HEK293 (cell line): ENCODE measurements around the gene ITPKB.

ENCODE experiments used
- CTCF ChIA-PET: fragments of 350-600 bp; formaldehyde crosslinking; extraction: SDS; loops from one replicate; lab custom pipeline; 2021; ENCODE audit warnings: antibody characterized with exemption; lab: Yijun Ruan, JAX
- POLR2A ChIA-PET: fragments of 300-600 bp; formaldehyde crosslinking; extraction: SDS; loops from one replicate; lab custom pipeline; 2020; ENCODE audit warnings: antibody characterized with exemption, inconsistent platforms; lab: Yijun Ruan, JAX
- H3K27ac ChIP-seq: fragments of 200-500 bp; sonication (Bioruptor generic); 2 replicates; pipeline ENCODE4 v1.5.1; 2014; ENCODE audit warnings: low read depth, low read length, control low read depth, inconsistent platforms; ENCODE audit errors: extremely low read depth
- H3K36me3 ChIP-seq, 2 experiments: fragments of 200-500 bp in 1 of 2; sonication (Bioruptor generic) in 1 of 2; 1 replicate in 1 of 2; 2 replicates in 1 of 2; pipeline ENCODE4 v1.5.1; 2014 to 2017; ENCODE audit warnings: inconsistent platforms in 2 of 2, low read length in 2 of 2; ENCODE audit not compliant: control insufficient read depth in 2 of 2, insufficient read depth in 1 of 2
- H3K4me1 ChIP-seq: fragments of 200-500 bp; sonication (Bioruptor generic); 2 replicates; pipeline ENCODE4 v1.5.1; 2014; ENCODE audit warnings: mild to moderate bottlenecking, low read length, inconsistent platforms; ENCODE audit not compliant: control insufficient read depth, insufficient read depth
- H3K4me3 ChIP-seq: 2 replicates; pipeline ENCODE4 v1.5.1; 2011; ENCODE audit warnings: low read depth, mild to moderate bottlenecking, control low read depth, low read length, moderate library complexity
- H3K9me3 ChIP-seq: fragments of 200-500 bp; sonication (Bioruptor generic); 2 replicates; pipeline ENCODE4 v1.5.1; 2014; ENCODE audit warnings: low read depth, low read length, inconsistent platforms; ENCODE audit not compliant: control insufficient read depth, insufficient read depth
- EGR2 ChIP-seq: fragments of 450-650 bp; formaldehyde crosslinking; IDR thresholded peaks from 2 replicates; pipeline ENCODE4 v1.5.1; 2016; ENCODE audit warnings: low read depth, missing biosample characterization, missing genetic modification characterization
- GFI1B ChIP-seq: fragments of 450-650 bp; formaldehyde crosslinking; IDR thresholded peaks from 2 replicates; pipeline ENCODE4 v1.5.1; 2016; ENCODE audit warnings: missing biosample characterization, missing genetic modification characterization
- KLF7 ChIP-seq: fragments of 450-650 bp; formaldehyde crosslinking; IDR thresholded peaks from 2 replicates; pipeline ENCODE4 v1.5.1; 2016; ENCODE audit warnings: missing biosample characterization, missing genetic modification characterization, borderline replicate concordance
- ZBTB17 ChIP-seq: fragments of 450-650 bp; formaldehyde crosslinking; IDR thresholded peaks from 2 replicates; pipeline ENCODE4 v1.5.1; 2016; ENCODE audit warnings: missing biosample characterization, missing genetic modification characterization
- ZBTB7A ChIP-seq: fragments of 450-650 bp; formaldehyde crosslinking; IDR thresholded peaks from 2 replicates; pipeline ENCODE4 v1.5.1; 2016; ENCODE audit warnings: low read depth, missing biosample characterization, missing genetic modification characterization
- ZFHX2 ChIP-seq: fragments of 450-650 bp; formaldehyde crosslinking; conservative IDR thresholded peaks from 2 replicates; pipeline ENCODE4 v1.5.1; 2016; ENCODE audit warnings: missing biosample characterization, missing genetic modification characterization
- ZNF174 ChIP-seq: fragments of 450-650 bp; formaldehyde crosslinking; IDR thresholded peaks from 2 replicates; pipeline ENCODE4 v1.5.0; 2017; ENCODE audit warnings: missing biosample characterization, mild to moderate bottlenecking, missing genetic modification characterization
- ZNF23 ChIP-seq: fragments of 450-650 bp; formaldehyde crosslinking; IDR thresholded peaks from 2 replicates; pipeline ENCODE4 v1.5.1; 2016; ENCODE audit warnings: missing biosample characterization, missing genetic modification characterization, borderline replicate concordance
- ZNF324 ChIP-seq: fragments of 450-650 bp; formaldehyde crosslinking; IDR thresholded peaks from 2 replicates; pipeline ENCODE4 v1.5.1; 2016; ENCODE audit warnings: missing biosample characterization, missing genetic modification characterization
- ZNF548 ChIP-seq: fragments of 450-650 bp; formaldehyde crosslinking; IDR thresholded peaks from 2 replicates; pipeline ENCODE4 v1.5.1; 2016; ENCODE audit warnings: missing biosample characterization, missing genetic modification characterization
- ZNF660 ChIP-seq: fragments of 450-650 bp; IDR thresholded peaks from 2 replicates; pipeline ENCODE4 v1.5.1; 2018; ENCODE audit warnings: missing biosample characterization, mild to moderate bottlenecking, missing genetic modification characterization
- ZNF792 ChIP-seq: fragments of 450-650 bp; formaldehyde crosslinking; IDR thresholded peaks from 2 replicates; pipeline ENCODE4 v1.5.1; 2016; ENCODE audit warnings: missing biosample characterization, missing genetic modification characterization
- ZNF843 ChIP-seq: fragments of 450-650 bp; formaldehyde crosslinking; IDR thresholded peaks from 2 replicates; pipeline ENCODE4 v1.5.1; 2016; ENCODE audit warnings: missing biosample characterization, missing genetic modification characterization
- TF ChIP-seq, protein P1 (sequence below): fragments of 450-650 bp; formaldehyde crosslinking; IDR thresholded peaks from 2 replicates; pipeline ENCODE4 v1.5.1; 2017; ENCODE audit warnings: missing biosample characterization, missing genetic modification characterization
- TF ChIP-seq, protein P2 (sequence below): fragments of 450-650 bp; formaldehyde crosslinking; IDR thresholded peaks from 2 replicates; pipeline ENCODE4 v1.5.1; 2017; ENCODE audit warnings: missing biosample characterization, missing genetic modification characterization
- TF ChIP-seq, protein P3 (sequence below): fragments of 450-650 bp; formaldehyde crosslinking; IDR thresholded peaks from 2 replicates; pipeline ENCODE4 v1.5.1; 2016; ENCODE audit warnings: missing biosample characterization, missing genetic modification characterization
- TF ChIP-seq, protein P4 (sequence below): fragments of 450-650 bp; formaldehyde crosslinking; IDR thresholded peaks from 2 replicates; pipeline ENCODE4 v1.5.1; 2017; ENCODE audit warnings: missing biosample characterization, missing genetic modification characterization
- TF ChIP-seq, protein P5 (sequence below): fragments of 450-650 bp; formaldehyde crosslinking; optimal IDR thresholded peaks from 2 replicates; pipeline ENCODE3; 2016; ENCODE audit warnings: missing biosample characterization, mild to moderate bottlenecking, missing genetic modification characterization

The ITPKB gene

DNA sequence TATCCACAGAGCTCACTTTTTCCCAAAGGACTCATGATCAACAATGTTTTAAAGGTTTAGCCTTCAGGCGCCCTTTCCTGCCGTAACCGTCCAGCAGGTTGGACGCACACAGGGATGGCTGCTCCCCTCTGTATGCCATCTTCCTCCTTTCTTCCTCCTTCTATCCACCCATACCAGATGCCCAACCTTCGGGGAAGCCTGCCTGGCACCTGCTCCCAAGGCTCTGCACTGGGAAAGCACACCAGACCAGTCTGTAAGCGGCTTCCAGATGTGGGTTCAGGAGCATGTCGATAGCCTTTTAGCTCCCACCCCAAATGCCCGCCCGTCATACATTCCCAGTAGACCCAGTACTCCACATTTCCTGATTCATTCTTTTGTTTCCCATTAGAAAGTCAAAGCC lies 137.6 kb downstream of the ITPKB start (continued):
- TF ChIP-seq, protein P1, sequence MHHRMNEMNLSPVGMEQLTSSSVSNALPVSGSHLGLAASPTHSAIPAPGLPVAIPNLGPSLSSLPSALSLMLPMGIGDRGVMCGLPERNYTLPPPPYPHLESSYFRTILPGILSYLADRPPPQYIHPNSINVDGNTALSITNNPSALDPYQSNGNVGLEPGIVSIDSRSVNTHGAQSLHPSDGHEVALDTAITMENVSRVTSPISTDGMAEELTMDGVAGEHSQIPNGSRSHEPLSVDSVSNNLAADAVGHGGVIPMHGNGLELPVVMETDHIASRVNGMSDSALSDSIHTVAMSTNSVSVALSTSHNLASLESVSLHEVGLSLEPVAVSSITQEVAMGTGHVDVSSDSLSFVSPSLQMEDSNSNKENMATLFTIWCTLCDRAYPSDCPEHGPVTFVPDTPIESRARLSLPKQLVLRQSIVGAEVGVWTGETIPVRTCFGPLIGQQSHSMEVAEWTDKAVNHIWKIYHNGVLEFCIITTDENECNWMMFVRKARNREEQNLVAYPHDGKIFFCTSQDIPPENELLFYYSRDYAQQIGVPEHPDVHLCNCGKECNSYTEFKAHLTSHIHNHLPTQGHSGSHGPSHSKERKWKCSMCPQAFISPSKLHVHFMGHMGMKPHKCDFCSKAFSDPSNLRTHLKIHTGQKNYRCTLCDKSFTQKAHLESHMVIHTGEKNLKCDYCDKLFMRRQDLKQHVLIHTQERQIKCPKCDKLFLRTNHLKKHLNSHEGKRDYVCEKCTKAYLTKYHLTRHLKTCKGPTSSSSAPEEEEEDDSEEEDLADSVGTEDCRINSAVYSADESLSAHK (tag by site-specific recombination) = no peak
- TF ChIP-seq, protein P2, sequence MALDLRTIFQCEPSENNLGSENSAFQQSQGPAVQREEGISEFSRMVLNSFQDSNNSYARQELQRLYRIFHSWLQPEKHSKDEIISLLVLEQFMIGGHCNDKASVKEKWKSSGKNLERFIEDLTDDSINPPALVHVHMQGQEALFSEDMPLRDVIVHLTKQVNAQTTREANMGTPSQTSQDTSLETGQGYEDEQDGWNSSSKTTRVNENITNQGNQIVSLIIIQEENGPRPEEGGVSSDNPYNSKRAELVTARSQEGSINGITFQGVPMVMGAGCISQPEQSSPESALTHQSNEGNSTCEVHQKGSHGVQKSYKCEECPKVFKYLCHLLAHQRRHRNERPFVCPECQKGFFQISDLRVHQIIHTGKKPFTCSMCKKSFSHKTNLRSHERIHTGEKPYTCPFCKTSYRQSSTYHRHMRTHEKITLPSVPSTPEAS (tag by site-specific recombination) = no peak

DNA sequence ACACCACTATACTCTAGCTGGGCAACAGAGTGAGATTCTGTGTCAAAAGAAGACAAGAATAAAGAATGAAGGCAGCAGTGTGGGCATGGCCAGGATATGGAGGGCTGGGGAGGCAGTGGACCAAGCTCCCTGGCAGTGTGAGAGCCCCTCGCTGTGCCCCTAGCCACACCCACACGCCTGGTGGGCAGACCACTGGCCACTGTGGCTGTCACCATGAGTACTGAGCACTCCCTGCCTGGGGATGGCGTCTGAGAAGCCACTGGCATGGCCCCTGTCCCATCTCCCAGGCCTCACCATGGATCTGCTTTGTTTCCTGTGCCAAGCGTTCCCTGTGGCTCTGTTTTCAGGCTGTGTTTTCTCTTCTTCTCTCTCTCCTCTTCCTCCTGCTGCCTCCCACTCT lies 138.8 kb downstream of the ITPKB start:
- Histone ChIP-seq H3K9me3 (no peaks in the 10 kb centered on the region), H3K4me1 (no peaks in the 10 kb centered on the region), H3K4me3 (no peak overlapping the region)
- POLR2A ChIA-PET = no interaction called here
- TF ChIP-seq ZNF660 (tag by site-specific recombination) (no peak), KLF7 (tag by site-specific recombination) (no peak), ZNF324 (tag by site-specific recombination) (no peak), EGR2 (tag by site-specific recombination) (0 out of 2 replicates have a peak, but pooled peaks have one; percentile 7), ZFHX2 (no peak; the same call in 1 of the 2 replicates)
- TF ChIP-seq, protein P3, sequence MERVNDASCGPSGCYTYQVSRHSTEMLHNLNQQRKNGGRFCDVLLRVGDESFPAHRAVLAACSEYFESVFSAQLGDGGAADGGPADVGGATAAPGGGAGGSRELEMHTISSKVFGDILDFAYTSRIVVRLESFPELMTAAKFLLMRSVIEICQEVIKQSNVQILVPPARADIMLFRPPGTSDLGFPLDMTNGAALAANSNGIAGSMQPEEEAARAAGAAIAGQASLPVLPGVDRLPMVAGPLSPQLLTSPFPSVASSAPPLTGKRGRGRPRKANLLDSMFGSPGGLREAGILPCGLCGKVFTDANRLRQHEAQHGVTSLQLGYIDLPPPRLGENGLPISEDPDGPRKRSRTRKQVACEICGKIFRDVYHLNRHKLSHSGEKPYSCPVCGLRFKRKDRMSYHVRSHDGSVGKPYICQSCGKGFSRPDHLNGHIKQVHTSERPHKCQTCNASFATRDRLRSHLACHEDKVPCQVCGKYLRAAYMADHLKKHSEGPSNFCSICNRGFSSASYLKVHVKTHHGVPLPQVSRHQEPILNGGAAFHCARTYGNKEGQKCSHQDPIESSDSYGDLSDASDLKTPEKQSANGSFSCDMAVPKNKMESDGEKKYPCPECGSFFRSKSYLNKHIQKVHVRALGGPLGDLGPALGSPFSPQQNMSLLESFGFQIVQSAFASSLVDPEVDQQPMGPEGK (tag by site-specific recombination) = no peak
- TF ChIP-seq, protein P4, sequence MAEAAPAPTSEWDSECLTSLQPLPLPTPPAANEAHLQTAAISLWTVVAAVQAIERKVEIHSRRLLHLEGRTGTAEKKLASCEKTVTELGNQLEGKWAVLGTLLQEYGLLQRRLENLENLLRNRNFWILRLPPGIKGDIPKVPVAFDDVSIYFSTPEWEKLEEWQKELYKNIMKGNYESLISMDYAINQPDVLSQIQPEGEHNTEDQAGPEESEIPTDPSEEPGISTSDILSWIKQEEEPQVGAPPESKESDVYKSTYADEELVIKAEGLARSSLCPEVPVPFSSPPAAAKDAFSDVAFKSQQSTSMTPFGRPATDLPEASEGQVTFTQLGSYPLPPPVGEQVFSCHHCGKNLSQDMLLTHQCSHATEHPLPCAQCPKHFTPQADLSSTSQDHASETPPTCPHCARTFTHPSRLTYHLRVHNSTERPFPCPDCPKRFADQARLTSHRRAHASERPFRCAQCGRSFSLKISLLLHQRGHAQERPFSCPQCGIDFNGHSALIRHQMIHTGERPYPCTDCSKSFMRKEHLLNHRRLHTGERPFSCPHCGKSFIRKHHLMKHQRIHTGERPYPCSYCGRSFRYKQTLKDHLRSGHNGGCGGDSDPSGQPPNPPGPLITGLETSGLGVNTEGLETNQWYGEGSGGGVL (tag by site-specific recombination) = no peak
- TF ChIP-seq, protein P5, sequence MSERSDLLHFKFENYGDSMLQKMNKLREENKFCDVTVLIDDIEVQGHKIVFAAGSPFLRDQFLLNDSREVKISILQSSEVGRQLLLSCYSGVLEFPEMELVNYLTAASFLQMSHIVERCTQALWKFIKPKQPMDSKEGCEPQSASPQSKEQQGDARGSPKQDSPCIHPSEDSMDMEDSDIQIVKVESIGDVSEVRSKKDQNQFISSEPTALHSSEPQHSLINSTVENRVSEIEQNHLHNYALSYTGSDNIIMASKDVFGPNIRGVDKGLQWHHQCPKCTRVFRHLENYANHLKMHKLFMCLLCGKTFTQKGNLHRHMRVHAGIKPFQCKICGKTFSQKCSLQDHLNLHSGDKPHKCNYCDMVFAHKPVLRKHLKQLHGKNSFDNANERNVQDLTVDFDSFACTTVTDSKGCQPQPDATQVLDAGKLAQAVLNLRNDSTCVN (tag by site-specific recombination) = peak; percentile 12
- TF ChIP-seq, all 188 proteins: peak for 2
- H3K27ac ChIP-seq = no peak overlapping the region
- CTCF ChIA-PET = interaction anchor here (0.5 to 2.2 kb wide), 4 partner anchors 9 to 121 kb away, joined by 4 to 17 read pairs (median 6); no protein-coding TSS in a partner anchor
- H3K36me3 ChIP-seq = no peaks in the 10 kb centered on the region

DNA sequence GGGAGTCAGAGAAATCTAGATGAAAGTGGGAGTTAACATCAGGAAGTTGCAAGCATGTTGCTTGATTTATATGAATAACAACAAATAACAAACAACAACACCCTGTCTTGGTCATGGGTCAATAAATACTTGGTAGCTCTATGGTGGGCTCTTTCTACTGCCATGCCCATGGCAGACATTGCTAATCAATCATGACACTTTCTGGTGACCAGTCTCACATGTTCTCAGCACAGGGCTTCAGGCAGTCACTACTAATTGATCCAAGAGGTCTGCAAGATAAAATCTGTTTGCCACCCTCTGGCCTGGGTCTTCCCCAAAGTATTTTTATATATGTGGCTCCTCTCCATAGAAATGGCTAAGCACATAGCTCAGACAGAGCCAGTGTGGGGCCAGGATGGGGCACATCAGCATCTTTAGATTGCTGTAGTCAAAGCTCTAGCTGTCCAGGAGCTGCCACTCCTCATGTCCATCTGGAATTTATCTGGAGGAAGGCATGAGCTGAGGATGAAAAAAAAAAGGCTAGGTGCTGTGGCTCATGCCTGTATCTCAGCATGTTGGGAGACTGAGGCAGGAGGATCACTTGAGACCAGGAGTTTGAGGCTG lies 139.3 kb downstream of the ITPKB start:
- Histone ChIP-seq H3K4me3 (no peak overlapping the region), H3K27ac (no peak overlapping the region)
- CTCF ChIA-PET = interaction anchor here (0.5 to 2.2 kb wide), 5 partner anchors 9 to 121 kb away, joined by 4 to 17 read pairs (median 5); no protein-coding TSS in a partner anchor
- TF ChIP-seq ZNF548 (tag by site-specific recombination) = no peak
- peak; percentile 98 for TF ChIP-seq ZBTB17 (tag by site-specific recombination)
- no peak for TF ChIP-seq ZNF843 (tag by site-specific recombination)
- peak; percentile 98 for TF ChIP-seq ZNF23 (tag by site-specific recombination)
- no peak for TF ChIP-seq EGR2 (tag by site-specific recombination)
- TF ChIP-seq ZBTB7A = no peak
- no peak for TF ChIP-seq GFI1B (tag by site-specific recombination)
- TF ChIP-seq ZNF792 = no peak
- no peak for TF ChIP-seq ZNF174 (tag by site-specific recombination)
- TF ChIP-seq, all 188 proteins: peak for 2
- Histone ChIP-seq H3K4me1 (no peaks in the 10 kb centered on the region), H3K36me3 (no peaks in the 10 kb centered on the region), H3K9me3 (no peaks in the 10 kb centered on the region)
- POLR2A ChIA-PET = no interaction called here
